ENCODE measurements around the gene IAH1.

IAH1 gene

GRCh38 chr2:9527995-9528787, 53.8 kb downstream of the IAH1 start:
- no peak overlapping the region for H3K4me3 Mint-ChIP-seq
- no peaks in the 10 kb centered on the region for H3K4me1 Mint-ChIP-seq (ENCODE audit: low read depth)
- no peaks in the 10 kb centered on the region for H3K27me3 Mint-ChIP-seq
- H3K9me3 Mint-ChIP-seq (ENCODE audit: low read depth), result no peaks in the 10 kb centered on the region
- peaks cover 11% of the 10 kb centered on the region for H3K36me3 Mint-ChIP-seq
- H3K27ac Mint-ChIP-seq, result no peak overlapping the region

GRCh38 chr2:9532421-9532820, 58.1 kb downstream of the IAH1 start:
- H3K4me3 Mint-ChIP-seq, result no peak overlapping the region
- H3K36me3 Mint-ChIP-seq, result peaks cover 4% of the 10 kb centered on the region
- no peak overlapping the region for H3K27ac Mint-ChIP-seq
- H3K4me1 Mint-ChIP-seq (ENCODE audit: low read depth), result peaks cover 14% of the 10 kb centered on the region
- H3K9me3 Mint-ChIP-seq (ENCODE audit: low read depth), result no peaks in the 10 kb centered on the region
- no peaks in the 10 kb centered on the region for H3K27me3 Mint-ChIP-seq

DNA sequence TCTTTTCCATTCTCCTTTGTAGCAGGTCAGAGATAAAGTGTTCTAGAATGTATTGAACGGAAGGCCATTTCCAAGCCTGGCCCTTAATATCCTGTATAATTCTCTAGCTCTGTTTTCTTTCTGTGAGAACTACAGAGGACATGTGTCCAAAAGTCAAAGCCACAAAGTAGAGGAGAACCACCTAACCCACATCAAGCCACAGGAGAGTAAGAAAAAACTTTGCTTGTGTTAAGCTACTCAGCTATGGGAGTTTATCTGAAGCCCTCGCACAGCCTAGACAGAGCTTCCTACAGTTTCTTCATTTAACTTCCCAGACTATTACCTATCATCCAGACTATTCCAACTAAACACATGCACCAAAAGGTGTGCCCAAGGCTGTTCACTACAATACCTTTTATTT, 59.3 kb downstream of the IAH1 start:
- peaks cover 22% of the 10 kb centered on the region for H3K4me1 Mint-ChIP-seq (ENCODE audit: low read depth)
- H3K36me3 Mint-ChIP-seq, result peaks cover 2% of the 10 kb centered on the region
- H3K27me3 Mint-ChIP-seq, result no peaks in the 10 kb centered on the region
- H3K4me3 Mint-ChIP-seq, result no peak overlapping the region
- no peaks in the 10 kb centered on the region for H3K9me3 Mint-ChIP-seq (ENCODE audit: low read depth)
- H3K27ac Mint-ChIP-seq, result peak overlapping the region; percentile 10

GRCh38 chr2:9535177-9535576, 60.8 kb downstream of the IAH1 start:
- Mint-ChIP-seq H3K36me3 (peaks cover 5% of the 10 kb centered on the region), H3K27ac (no peak overlapping the region), H3K4me3 (no peak overlapping the region)

GRCh38 chr2:9536504-9536903, 62.2 kb downstream of the IAH1 start:
- Mint-ChIP-seq H3K9me3 (ENCODE audit: low read depth) (no peaks in the 10 kb centered on the region), H3K36me3 (peaks cover 4% of the 10 kb centered on the region), H3K27ac (no peak overlapping the region), H3K4me3 (no peak overlapping the region), H3K4me1 (ENCODE audit: low read depth) (peaks cover 28% of the 10 kb centered on the region), H3K27me3 (no peaks in the 10 kb centered on the region)

More at GRCh38 chr2:9535177-9535576, 60.8 kb downstream of the IAH1 start:
- Mint-ChIP-seq H3K4me1 (ENCODE audit: low read depth) (peaks cover 28% of the 10 kb centered on the region), H3K27me3 (no peaks in the 10 kb centered on the region), H3K9me3 (ENCODE audit: low read depth) (no peaks in the 10 kb centered on the region)

GRCh38 chr2:9538000-9538507, 63.7 kb downstream of the IAH1 start:
- Mint-ChIP-seq H3K27ac (no peak overlapping the region), H3K4me3 (no peak overlapping the region), H3K9me3 (ENCODE audit: low read depth) (no peaks in the 10 kb centered on the region), H3K27me3 (no peaks in the 10 kb centered on the region), H3K36me3 (peaks cover 4% of the 10 kb centered on the region), H3K4me1 (ENCODE audit: low read depth) (peaks cover 29% of the 10 kb centered on the region)
